MM.1S (cell line): ENCODE measurements around the gene PHF21A.

Experiments
- EZH2 ChIP-seq: fragments of 300-600 bp; sonication (generic); optimal IDR thresholded peaks from 2 replicates; pipeline ENCODE3; 2017; ENCODE audit warnings: low read depth, mild to moderate bottlenecking, antibody characterized with exemption, low read length, mixed read lengths
- EZH2phosphoT487 ChIP-seq: fragments of 300-600 bp; sonication (generic); IDR thresholded peaks from 2 replicates; pipeline ENCODE4 v1.6.1; 2018; ENCODE audit warnings: antibody characterized with exemption, low read length
- TF ChIP-seq, protein P1 (sequence below): fragments of 300-600 bp; sonication (generic); IDR thresholded peaks from 2 replicates; pipeline ENCODE4 v1.5.1; 2016; ENCODE audit warnings: antibody characterized with exemption, low read length, mixed read lengths

DNA sequence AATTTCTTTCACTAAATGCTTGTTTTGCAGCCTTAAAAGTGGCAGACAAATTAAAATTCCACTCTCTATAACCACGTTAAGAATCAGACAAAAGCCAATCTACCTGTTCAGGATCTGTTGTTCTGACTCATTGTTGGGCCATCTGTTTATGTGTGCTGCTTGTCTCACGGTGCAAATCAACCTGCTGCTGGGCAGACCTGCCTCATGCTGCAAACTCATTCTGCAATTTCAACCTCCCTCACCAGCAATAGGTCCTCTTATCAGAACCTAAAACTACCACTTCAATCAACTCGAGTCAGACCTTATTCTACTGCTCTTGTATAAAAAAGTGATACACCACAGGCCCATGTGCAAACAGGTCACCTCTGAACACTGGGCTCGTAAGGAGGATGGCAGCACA is 123.7 kb downstream of the PHF21A start:
- TF ChIP-seq, protein P1, sequence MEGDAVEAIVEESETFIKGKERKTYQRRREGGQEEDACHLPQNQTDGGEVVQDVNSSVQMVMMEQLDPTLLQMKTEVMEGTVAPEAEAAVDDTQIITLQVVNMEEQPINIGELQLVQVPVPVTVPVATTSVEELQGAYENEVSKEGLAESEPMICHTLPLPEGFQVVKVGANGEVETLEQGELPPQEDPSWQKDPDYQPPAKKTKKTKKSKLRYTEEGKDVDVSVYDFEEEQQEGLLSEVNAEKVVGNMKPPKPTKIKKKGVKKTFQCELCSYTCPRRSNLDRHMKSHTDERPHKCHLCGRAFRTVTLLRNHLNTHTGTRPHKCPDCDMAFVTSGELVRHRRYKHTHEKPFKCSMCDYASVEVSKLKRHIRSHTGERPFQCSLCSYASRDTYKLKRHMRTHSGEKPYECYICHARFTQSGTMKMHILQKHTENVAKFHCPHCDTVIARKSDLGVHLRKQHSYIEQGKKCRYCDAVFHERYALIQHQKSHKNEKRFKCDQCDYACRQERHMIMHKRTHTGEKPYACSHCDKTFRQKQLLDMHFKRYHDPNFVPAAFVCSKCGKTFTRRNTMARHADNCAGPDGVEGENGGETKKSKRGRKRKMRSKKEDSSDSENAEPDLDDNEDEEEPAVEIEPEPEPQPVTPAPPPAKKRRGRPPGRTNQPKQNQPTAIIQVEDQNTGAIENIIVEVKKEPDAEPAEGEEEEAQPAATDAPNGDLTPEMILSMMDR, result no peak
- no peak for TF ChIP-seq EZH2phosphoT487
- no peak for TF ChIP-seq EZH2
